SK-N-SH (cell line): ENCODE measurements around the gene PAEP.

Source experiments
- EP300 ChIP-seq, 2 experiments: IDR thresholded peaks; 2 replicates each; pipeline versions ENCODE4 v1.4.0 to v1.6.1; 2012; ENCODE audit warnings: borderline replicate concordance in 1 of 2, low read depth in 1 of 2, low read length in 1 of 2
- EZH2phosphoT487 ChIP-seq: fragments of 200-600 bp; sonication (generic); IDR thresholded peaks from 2 replicates; pipeline ENCODE4 v1.6.1; 2017; ENCODE audit warnings: low read depth, mixed run types, mild to moderate bottlenecking, antibody characterized with exemption, moderate library complexity, borderline replicate concordance
- FOSL2 ChIP-seq: IDR thresholded peaks from 2 replicates; pipeline ENCODE4 v1.4.0; 2012; ENCODE audit warnings: low read depth, mild to moderate bottlenecking, moderate library complexity, borderline replicate concordance
- FOXM1 ChIP-seq: IDR thresholded peaks from 2 replicates; pipeline ENCODE4 v1.4.0; 2012; ENCODE audit warnings: low read depth, mild to moderate bottlenecking
- POLR2AphosphoS5 ChIP-seq: IDR thresholded peaks from 2 replicates; pipeline ENCODE4 v1.6.1; 2012; ENCODE audit warnings: low read depth, low read length
- RAD21 ChIP-seq: IDR thresholded peaks from 2 replicates; pipeline ENCODE4 v1.6.1; 2012; ENCODE audit warnings: mild to moderate bottlenecking, low read length
- TEAD4 ChIP-seq: IDR thresholded peaks from 2 replicates; pipeline ENCODE4 v1.4.0; 2012; ENCODE audit warnings: mild to moderate bottlenecking, borderline replicate concordance; ENCODE audit not compliant: insufficient read depth
- TF ChIP-seq, protein P1 (sequence below): fragments of 200-600 bp; sonication (generic); IDR thresholded peaks from 2 replicates; pipeline ENCODE4 v1.6.1; 2017; ENCODE audit warnings: antibody characterized with exemption, mild to moderate bottlenecking, moderate library complexity
- TF ChIP-seq, protein P2 (sequence below): IDR thresholded peaks from 2 replicates; pipeline ENCODE4 v1.6.1; 2012; ENCODE audit warnings: mild to moderate bottlenecking, low read depth, low read length, moderate library complexity
- TF ChIP-seq, protein P3 (sequence below): fragments of 150-350 bp; IDR thresholded peaks from 2 replicates; pipeline ENCODE4 v1.6.1; 2016; ENCODE audit warnings: mild to moderate bottlenecking, low read depth, low read length

DNA sequence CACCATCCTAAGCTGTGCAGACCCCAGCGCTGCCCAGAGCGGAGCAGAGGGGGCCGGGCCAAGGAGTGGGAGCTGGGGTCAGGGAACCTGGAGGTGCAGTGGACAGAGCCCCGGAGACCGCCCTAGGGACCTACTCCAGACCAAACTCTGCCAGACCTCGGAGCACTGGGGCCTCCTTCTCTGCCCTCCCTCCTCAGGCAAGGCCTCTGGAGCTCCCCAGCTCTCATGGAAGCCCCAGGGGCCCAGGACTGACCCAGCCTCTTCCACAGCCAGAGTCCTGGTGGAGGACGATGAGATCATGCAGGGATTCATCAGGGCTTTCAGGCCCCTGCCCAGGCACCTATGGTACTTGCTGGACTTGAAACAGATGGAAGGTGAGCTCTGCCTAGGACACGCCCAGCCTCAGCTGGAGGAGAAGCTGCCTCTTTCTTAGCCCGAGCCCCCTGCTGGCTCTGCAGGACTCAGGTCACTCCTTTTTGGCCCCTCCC lies 3.6 kb downstream of the PAEP start:
- TF ChIP-seq, protein P1, sequence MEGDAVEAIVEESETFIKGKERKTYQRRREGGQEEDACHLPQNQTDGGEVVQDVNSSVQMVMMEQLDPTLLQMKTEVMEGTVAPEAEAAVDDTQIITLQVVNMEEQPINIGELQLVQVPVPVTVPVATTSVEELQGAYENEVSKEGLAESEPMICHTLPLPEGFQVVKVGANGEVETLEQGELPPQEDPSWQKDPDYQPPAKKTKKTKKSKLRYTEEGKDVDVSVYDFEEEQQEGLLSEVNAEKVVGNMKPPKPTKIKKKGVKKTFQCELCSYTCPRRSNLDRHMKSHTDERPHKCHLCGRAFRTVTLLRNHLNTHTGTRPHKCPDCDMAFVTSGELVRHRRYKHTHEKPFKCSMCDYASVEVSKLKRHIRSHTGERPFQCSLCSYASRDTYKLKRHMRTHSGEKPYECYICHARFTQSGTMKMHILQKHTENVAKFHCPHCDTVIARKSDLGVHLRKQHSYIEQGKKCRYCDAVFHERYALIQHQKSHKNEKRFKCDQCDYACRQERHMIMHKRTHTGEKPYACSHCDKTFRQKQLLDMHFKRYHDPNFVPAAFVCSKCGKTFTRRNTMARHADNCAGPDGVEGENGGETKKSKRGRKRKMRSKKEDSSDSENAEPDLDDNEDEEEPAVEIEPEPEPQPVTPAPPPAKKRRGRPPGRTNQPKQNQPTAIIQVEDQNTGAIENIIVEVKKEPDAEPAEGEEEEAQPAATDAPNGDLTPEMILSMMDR: no peak
- TF ChIP-seq EZH2phosphoT487 (no peak), FOSL2 (no peak), FOXM1 (no peak), POLR2AphosphoS5 (no peak), RAD21 (no peak), EP300 (IDR thresholded peaks at IDR 0.05; ENCODE audit: borderline replicate concordance in 1 of 2, low read depth in 1 of 2, low read length in 1 of 2) (no peak), TEAD4 (no peak)
- TF ChIP-seq, protein P2, sequence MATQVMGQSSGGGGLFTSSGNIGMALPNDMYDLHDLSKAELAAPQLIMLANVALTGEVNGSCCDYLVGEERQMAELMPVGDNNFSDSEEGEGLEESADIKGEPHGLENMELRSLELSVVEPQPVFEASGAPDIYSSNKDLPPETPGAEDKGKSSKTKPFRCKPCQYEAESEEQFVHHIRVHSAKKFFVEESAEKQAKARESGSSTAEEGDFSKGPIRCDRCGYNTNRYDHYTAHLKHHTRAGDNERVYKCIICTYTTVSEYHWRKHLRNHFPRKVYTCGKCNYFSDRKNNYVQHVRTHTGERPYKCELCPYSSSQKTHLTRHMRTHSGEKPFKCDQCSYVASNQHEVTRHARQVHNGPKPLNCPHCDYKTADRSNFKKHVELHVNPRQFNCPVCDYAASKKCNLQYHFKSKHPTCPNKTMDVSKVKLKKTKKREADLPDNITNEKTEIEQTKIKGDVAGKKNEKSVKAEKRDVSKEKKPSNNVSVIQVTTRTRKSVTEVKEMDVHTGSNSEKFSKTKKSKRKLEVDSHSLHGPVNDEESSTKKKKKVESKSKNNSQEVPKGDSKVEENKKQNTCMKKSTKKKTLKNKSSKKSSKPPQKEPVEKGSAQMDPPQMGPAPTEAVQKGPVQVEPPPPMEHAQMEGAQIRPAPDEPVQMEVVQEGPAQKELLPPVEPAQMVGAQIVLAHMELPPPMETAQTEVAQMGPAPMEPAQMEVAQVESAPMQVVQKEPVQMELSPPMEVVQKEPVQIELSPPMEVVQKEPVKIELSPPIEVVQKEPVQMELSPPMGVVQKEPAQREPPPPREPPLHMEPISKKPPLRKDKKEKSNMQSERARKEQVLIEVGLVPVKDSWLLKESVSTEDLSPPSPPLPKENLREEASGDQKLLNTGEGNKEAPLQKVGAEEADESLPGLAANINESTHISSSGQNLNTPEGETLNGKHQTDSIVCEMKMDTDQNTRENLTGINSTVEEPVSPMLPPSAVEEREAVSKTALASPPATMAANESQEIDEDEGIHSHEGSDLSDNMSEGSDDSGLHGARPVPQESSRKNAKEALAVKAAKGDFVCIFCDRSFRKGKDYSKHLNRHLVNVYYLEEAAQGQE: no peak
- TF ChIP-seq, protein P3, sequence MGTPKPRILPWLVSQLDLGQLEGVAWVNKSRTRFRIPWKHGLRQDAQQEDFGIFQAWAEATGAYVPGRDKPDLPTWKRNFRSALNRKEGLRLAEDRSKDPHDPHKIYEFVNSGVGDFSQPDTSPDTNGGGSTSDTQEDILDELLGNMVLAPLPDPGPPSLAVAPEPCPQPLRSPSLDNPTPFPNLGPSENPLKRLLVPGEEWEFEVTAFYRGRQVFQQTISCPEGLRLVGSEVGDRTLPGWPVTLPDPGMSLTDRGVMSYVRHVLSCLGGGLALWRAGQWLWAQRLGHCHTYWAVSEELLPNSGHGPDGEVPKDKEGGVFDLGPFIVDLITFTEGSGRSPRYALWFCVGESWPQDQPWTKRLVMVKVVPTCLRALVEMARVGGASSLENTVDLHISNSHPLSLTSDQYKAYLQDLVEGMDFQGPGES: no peak
